HepG2 (cell line): Measurements from ENCODE around the gene GPC6. TPM values are rescaled to one million over a fixed set of nuclear protein-coding genes. Genes with fewer than 3 reads are reported as not detected.
A peak's percentile ranks its signal among the peaks of the same experiment; 100 is the strongest.

ENCODE experiments used
- ARNT ChIP-seq: fragments of 450-650 bp; IDR thresholded peaks from 2 replicates; pipeline ENCODE4 v1.6.1; 2017
- CHD2 ChIP-seq: IDR thresholded peaks from 2 replicates; pipeline ENCODE4 v1.6.1; 2011; ENCODE audit warnings: low read depth, low read length, improper control_type of control experiment
- DBP ChIP-seq: sonication (generic); formaldehyde crosslinking; IDR thresholded peaks from 2 replicates; pipeline ENCODE4 v1.4.0; 2020; ENCODE audit warnings: missing genetic modification reagents; ENCODE audit errors: not compliant biosample characterization
- FLYWCH1 ChIP-seq: sonication (generic); formaldehyde crosslinking; IDR thresholded peaks from 2 replicates; pipeline ENCODE4 v1.8.1; 2023; ENCODE audit warnings: mild to moderate bottlenecking, missing genetic modification reagents
- HNF1B ChIP-seq: sonication (generic); formaldehyde crosslinking; IDR thresholded peaks from 2 replicates; pipeline ENCODE4 v1.5.1; 2020; ENCODE audit warnings: mild to moderate bottlenecking, moderate library complexity, missing genetic modification reagents
- HOXA9 ChIP-seq: sonication (generic); formaldehyde crosslinking; IDR thresholded peaks from 2 replicates; pipeline ENCODE4 v1.8.1; 2022; ENCODE audit warnings: missing genetic modification reagents, mild to moderate bottlenecking, moderate library complexity, borderline replicate concordance
- JARID2 ChIP-seq: sonication (generic); formaldehyde crosslinking; IDR thresholded peaks from 2 replicates; pipeline ENCODE4 v1.8.1; 2023; ENCODE audit warnings: missing genetic modification reagents, inconsistent platforms; ENCODE audit not compliant: insufficient replicate concordance
- NCOA5 ChIP-seq: sonication (generic); formaldehyde crosslinking; IDR thresholded peaks from 2 replicates; pipeline ENCODE4 v1.4.0; 2020; ENCODE audit warnings: missing genetic modification reagents
- PHF8 ChIP-seq: sonication (generic); formaldehyde crosslinking; IDR thresholded peaks from 2 replicates; pipeline ENCODE4 v1.5.0; 2020; ENCODE audit warnings: missing genetic modification reagents
- RFXAP ChIP-seq: sonication (generic); formaldehyde crosslinking; IDR thresholded peaks from 2 replicates; pipeline ENCODE4 v1.4.0; 2020; ENCODE audit warnings: missing genetic modification reagents, borderline replicate concordance
- SETDB1 ChIP-seq: sonication (generic); formaldehyde crosslinking; IDR thresholded peaks from 2 replicates; pipeline ENCODE4 v1.5.1; 2020; ENCODE audit warnings: missing genetic modification reagents, mild to moderate bottlenecking, borderline replicate concordance
- TAF15 ChIP-seq: fragments of 200-400 bp; formaldehyde crosslinking; IDR thresholded peaks from one replicate; pipeline ENCODE4 v1.6.1; 2018; ENCODE audit warnings: mild to moderate bottlenecking, low read depth, low read length; ENCODE audit not compliant: poor library complexity, severe bottlenecking
- TBX3 ChIP-seq: fragments of 450-650 bp; IDR thresholded peaks from 2 replicates; pipeline ENCODE4 v1.6.1; 2017; ENCODE audit warnings: antibody characterized with exemption, mild to moderate bottlenecking, inconsistent platforms, borderline replicate concordance
- TFAP4 ChIP-seq: sonication (generic); IDR thresholded peaks from 2 replicates; pipeline ENCODE4 v1.6.1; 2016; ENCODE audit warnings: low read depth, borderline replicate concordance
- TRAFD1 ChIP-seq: sonication (generic); formaldehyde crosslinking; IDR thresholded peaks from 2 replicates; pipeline ENCODE4 v1.5.1; 2020; ENCODE audit warnings: missing genetic modification reagents, mild to moderate bottlenecking, borderline replicate concordance
- ZFP36 ChIP-seq: fragments of 150-350 bp; IDR thresholded peaks from 2 replicates; pipeline ENCODE4 v1.6.1; 2018; ENCODE audit warnings: borderline replicate concordance, low read length, low read depth; ENCODE audit not compliant: partially characterized antibody
- ZMYM4 ChIP-seq: sonication (generic); formaldehyde crosslinking; IDR thresholded peaks from 2 replicates; pipeline ENCODE4 v1.8.1; 2023; ENCODE audit warnings: mild to moderate bottlenecking, missing genetic modification reagents
- ZNF160 ChIP-seq: sonication (generic); formaldehyde crosslinking; IDR thresholded peaks from 2 replicates; pipeline ENCODE4 v1.8.0; 2022; ENCODE audit warnings: mild to moderate bottlenecking, inconsistent platforms, missing genetic modification reagents
- ZNF205 ChIP-seq: IDR thresholded peaks from 2 replicates; pipeline ENCODE4 v1.6.1; 2018; ENCODE audit warnings: missing biosample characterization, missing genetic modification reagents
- ZNF33B ChIP-seq: sonication (generic); formaldehyde crosslinking; IDR thresholded peaks from 2 replicates; pipeline ENCODE4 v1.5.1; 2020; ENCODE audit warnings: mild to moderate bottlenecking, missing genetic modification reagents
- ZNF768 ChIP-seq: sonication (generic); formaldehyde crosslinking; IDR thresholded peaks from 2 replicates; pipeline ENCODE4 v1.4.0; 2020; ENCODE audit warnings: missing genetic modification reagents
- ZNF772 ChIP-seq: sonication (generic); formaldehyde crosslinking; IDR thresholded peaks from 2 replicates; pipeline ENCODE4 v1.5.0; 2020; ENCODE audit warnings: mild to moderate bottlenecking, missing genetic modification reagents
- ZXDC ChIP-seq: sonication (generic); formaldehyde crosslinking; IDR thresholded peaks from 2 replicates; pipeline ENCODE4 v1.5.0; 2020; ENCODE audit warnings: mild to moderate bottlenecking, missing genetic modification reagents
- polyA plus RNA-seq, 8 experiments: library from polyadenylated mRNA; depleted of rRNA in 3 of 8; stranded (reverse) in 7 of 8; unstranded in 1 of 8; fragments of >200 nt; fragmentation: Illumina TruSeq in 4 of 8; extraction: Trizol in 4 of 8; gene quantifications; 2 replicates each; pipeline versions ENCODE4 v1.2.1 to v1.2.3, GENCODE V29; 2011 to 2016; ENCODE audit warnings: low read depth in 4 of 8, missing spikeins in 1 of 8, mixed read lengths in 1 of 8; ENCODE audit not compliant: insufficient read depth in 1 of 8
- total RNA-seq, 5 experiments: library from RNA; depleted of rRNA; stranded (reverse); fragments of >200 nt; fragmentation: Illumina TruSeq; extraction: Trizol; gene quantifications; 2 replicates each; pipeline ENCODE4 v1.2.3, GENCODE V29; 2016; ENCODE audit warnings: low read depth in 1 of 5

Gene GPC6
- total and polyA plus RNA-seq, 2 of the 13 experiments (the other 11 are each of a cell fraction or from before 2014, with no cell fraction given) = 24.5 to 33.9 TPM

GRCh38 chr13:93224535-93224934 is 2.1 kb upstream of the GPC6 start (continued):
- no peak for TF ChIP-seq SETDB1 (CRISPR knock-in tag)
- no peak for TF ChIP-seq CHD2
- TF ChIP-seq JARID2 = no peak
- TF ChIP-seq ZNF772 (CRISPR knock-in tag) = peak; percentile 90
- TF ChIP-seq TBX3 = peak; percentile 94
- TF ChIP-seq ZMYM4 (CRISPR knock-in tag) = peak; percentile 97
- no peak for TF ChIP-seq ARNT
- TF ChIP-seq ZXDC (CRISPR knock-in tag) = 0 out of 2 replicates have a peak, but pooled peaks have one; percentile 25
- TF ChIP-seq PHF8 (CRISPR knock-in tag) = peak; percentile 40; the same call in 1 of the 2 replicates
- 0 out of 2 replicates have a peak, but pooled peaks have one; percentile 66 for TF ChIP-seq NCOA5 (CRISPR knock-in tag)
- TF ChIP-seq ZFP36 = no peak
- peak; percentile 68; the same call in 1 of the 2 replicates for TF ChIP-seq HNF1B (CRISPR knock-in tag)
- no peak for TF ChIP-seq ZNF160
- no peak for TF ChIP-seq ZNF768 (CRISPR knock-in tag)
- no peak for TF ChIP-seq ZNF33B (CRISPR knock-in tag)
- peak; percentile 48; the same call in 1 of the 2 replicates for TF ChIP-seq HOXA9
- no peak for TF ChIP-seq TAF15
- TF ChIP-seq ZNF205 (CRISPR knock-in tag) = peak; percentile 93
- TF ChIP-seq RFXAP (CRISPR knock-in tag) = peak; percentile 62; the same call in 1 of the 2 replicates
- no peak for TF ChIP-seq TRAFD1 (CRISPR knock-in tag)
- no peak for TF ChIP-seq DBP
- TF ChIP-seq TFAP4 = peak; percentile 88
- no peak for TF ChIP-seq FLYWCH1 (CRISPR knock-in tag)
